WI38 (cell line): ENCODE measurements around the gene ACSL6.

Experiments
- H3K4me3 ChIP-seq: 2 replicates; pipeline ENCODE4 v1.5.1; 2011; ENCODE audit warnings: low read depth, mild to moderate bottlenecking, control low read depth, low read length
- CTCF ChIP-seq: IDR thresholded peaks from 2 replicates; pipeline ENCODE4 v1.5.1; 2012; ENCODE audit warnings: low read depth, mild to moderate bottlenecking, control low read depth, low read length

Gene ACSL6

DNA sequence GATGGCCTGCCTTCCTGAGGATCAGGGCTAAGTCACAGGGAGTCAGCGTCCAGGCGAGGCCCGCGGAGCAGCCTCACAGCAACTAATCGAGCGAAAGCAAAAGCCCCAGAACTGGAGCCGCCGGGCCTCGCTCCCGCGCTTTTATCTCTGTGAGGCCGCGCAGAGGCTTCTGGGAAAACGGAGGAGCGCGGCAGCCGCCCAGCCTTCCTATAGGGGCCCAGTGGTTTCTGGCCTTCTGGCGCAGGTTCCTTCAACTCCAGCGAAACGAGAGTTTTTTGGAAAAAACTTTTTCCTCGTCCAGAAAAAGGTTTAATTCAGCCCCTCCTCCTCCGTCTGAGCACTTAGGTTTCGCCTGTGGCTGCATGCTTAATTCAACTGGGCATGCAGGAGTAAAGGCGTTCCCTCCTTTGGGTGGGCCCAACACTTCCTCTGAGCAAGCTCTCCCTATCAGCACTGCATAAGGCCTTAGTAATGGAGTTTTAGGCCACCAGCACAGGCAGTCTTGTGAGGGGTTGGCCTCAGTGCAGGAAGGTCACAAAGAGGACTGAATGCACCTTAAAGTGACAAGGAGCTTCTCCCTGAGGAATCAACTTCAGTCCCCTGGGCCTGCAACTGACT lies 65.8 kb downstream of the ACSL6 start, which contains the start of gene MEIKIN:
Gene MEIKIN, minus strand, starts transcription at position 113 of the 618 bp plus-strand sequence. CDS start 158 bp downstream, outside the sequence.
- H3K4me3 ChIP-seq, result no peak within 1 kb of the TSS
- TF ChIP-seq CTCF, result no peak

- no peak overlapping the region for H3K4me3 ChIP-seq
- TF ChIP-seq CTCF, result no peak
These were observed 66.5 kb downstream of the ACSL6 start for GRCh38 chr5:131944702-131945550.

- no peak for TF ChIP-seq CTCF
These were observed 67.5 kb downstream of the ACSL6 start for GRCh38 chr5:131943916-131944315.

DNA sequence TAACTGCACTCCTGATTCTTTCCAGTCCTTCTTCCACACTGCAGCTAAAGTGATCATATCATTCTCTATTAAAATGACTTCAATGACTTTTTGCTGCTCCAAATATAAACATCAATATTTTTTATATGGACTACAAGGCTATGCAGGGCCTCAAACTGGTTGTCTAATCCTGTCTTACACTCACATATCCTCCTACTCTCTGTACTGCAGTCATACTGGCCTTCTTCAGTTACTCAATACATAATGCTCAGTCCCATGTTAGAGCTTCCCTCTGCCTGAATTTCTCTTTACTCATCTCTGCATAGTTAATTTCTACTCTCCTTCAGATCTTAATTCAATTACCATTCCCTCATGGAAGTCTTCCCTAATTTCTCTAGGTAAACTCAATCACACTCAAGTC lies 69.4 kb downstream of the ACSL6 start:
- no peak for TF ChIP-seq CTCF
- no peak overlapping the region for H3K4me3 ChIP-seq

More at GRCh38 chr5:131943916-131944315, 67.5 kb downstream of the ACSL6 start:
- H3K4me3 ChIP-seq, result no peak overlapping the region

- TF ChIP-seq CTCF, result no peak
These were observed 71.6 kb downstream of the ACSL6 start for GRCh38 chr5:131939690-131940345.

GRCh38 chr5:131932235-131932634 lies 79.2 kb downstream of the ACSL6 start:
- no peak for TF ChIP-seq CTCF
- no peak overlapping the region for H3K4me3 ChIP-seq

More at GRCh38 chr5:131939690-131940345, 71.6 kb downstream of the ACSL6 start:
- no peak overlapping the region for H3K4me3 ChIP-seq

DNA sequence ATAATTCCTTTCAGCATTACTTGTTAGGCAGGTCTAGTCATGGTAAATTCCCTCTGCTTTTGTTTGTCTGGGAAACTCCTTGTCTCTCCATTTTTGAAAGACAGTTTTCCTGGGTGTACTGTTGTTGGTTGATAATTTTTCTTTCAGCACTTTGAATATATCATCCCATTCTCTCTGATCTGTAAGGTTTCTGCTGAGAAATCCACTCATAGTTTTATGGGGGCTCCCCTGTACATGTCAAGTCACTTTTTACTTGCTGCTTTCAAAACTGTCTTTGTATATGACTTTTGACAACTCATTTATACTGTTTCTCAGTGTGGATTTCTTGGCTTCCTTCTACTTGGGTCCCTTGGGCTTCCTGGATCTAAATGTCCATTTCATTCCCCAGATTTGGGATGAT lies 82.5 kb downstream of the ACSL6 start:
- H3K4me3 ChIP-seq, result no peak overlapping the region
- no peak for TF ChIP-seq CTCF
